CD4-positive, alpha-beta T cell (primary cell): ENCODE measurements around the gene DNAH6. TPM values are rescaled to one million over a fixed set of nuclear protein-coding genes. Genes with fewer than 3 reads are reported as not detected.
"Not testable (repeated sequence)": the region's sequence is repeated elsewhere in the genome, so short reads cannot be mapped to it uniquely, and the experiment has no call there.

ENCODE experiments used
- ATAC-seq: fragments of 200-7000 bp; cut with Tn5 transposase; one replicate; pipeline ENCODE4 v1.10.0; 2022; ENCODE audit warnings: mild to moderate bottlenecking; ENCODE audit not compliant: poor library complexity
- CTCF ChIA-PET: fragments of 350-600 bp; sonication (Branson Sonifier 250); formaldehyde crosslinking; loops from one replicate; lab custom pipeline; 2021; ENCODE audit warnings: antibody characterized with exemption, inconsistent platforms; lab: Charles Lee
- POLR2A ChIA-PET: fragments of 350-600 bp; sonication (Branson Sonifier 250); formaldehyde crosslinking; loops from one replicate; lab custom pipeline; 2021; ENCODE audit warnings: antibody characterized with exemption, inconsistent platforms; lab: Charles Lee
- DNase-seq, 14 experiments: peaks; one replicate each; pipeline ENCODE4 v3.0.0-alpha.2; 2013 to 2020; ENCODE audit warnings: mixed read lengths in 2 of 14
- H3K27ac ChIP-seq, 2 donors: one replicate each; pipeline versions ENCODE4 v1.5.1 to v1.7.0; 2013; ENCODE audit warnings: low read length in 2 of 2, low read depth in 1 of 2, mild to moderate bottlenecking in 1 of 2
- H3K27me3 ChIP-seq, 2 experiments: 1 replicate in 1 of 2; 2 replicates in 1 of 2; pipeline versions ENCODE4 v1.6.1 to v1.7.0; 2013; ENCODE audit warnings: low read length in 2 of 2, control low read depth in 1 of 2, mild to moderate bottlenecking in 1 of 2, moderate library complexity in 1 of 2; ENCODE audit not compliant: insufficient read depth in 2 of 2, control insufficient read depth in 1 of 2
- H3K36me3 ChIP-seq: one replicate; pipeline ENCODE4 v1.6.1; 2013; ENCODE audit warnings: low read length, control low read depth; ENCODE audit not compliant: insufficient read depth
- H3K4me1 ChIP-seq: one replicate; pipeline ENCODE4 v1.6.1; 2013; ENCODE audit warnings: low read length, control low read depth; ENCODE audit not compliant: insufficient read depth
- H3K4me3 ChIP-seq: one replicate; pipeline ENCODE4 v1.5.1; 2013; ENCODE audit warnings: mild to moderate bottlenecking, low read length, moderate library complexity
- H3K9me3 ChIP-seq, 2 experiments: 1 replicate in 1 of 2; 2 replicates in 1 of 2; pipeline versions ENCODE4 v1.6.1 to v1.7.0; 2013; ENCODE audit warnings: low read length in 2 of 2, mild to moderate bottlenecking in 2 of 2, control low read depth in 1 of 2, moderate library complexity in 1 of 2; ENCODE audit not compliant: control insufficient read depth in 1 of 2, insufficient read depth in 1 of 2
- H3K27ac Mint-ChIP-seq: one replicate; pipeline ENCODE4 v1.8.0; 2020; ENCODE audit warnings: mixed read lengths
- H3K27me3 Mint-ChIP-seq: one replicate; pipeline ENCODE4 v1.8.0; 2021; ENCODE audit warnings: mixed read lengths
- H3K36me3 Mint-ChIP-seq: one replicate; pipeline ENCODE4 v1.8.0; 2021; ENCODE audit warnings: low read depth, mixed read lengths
- H3K4me1 Mint-ChIP-seq: one replicate; pipeline ENCODE4 v1.8.0; 2021; ENCODE audit warnings: low read depth, mixed read lengths
- H3K4me3 Mint-ChIP-seq: one replicate; pipeline ENCODE4 v1.8.0; 2020; ENCODE audit warnings: mild to moderate bottlenecking, mixed read lengths
- H3K9me3 Mint-ChIP-seq: one replicate; pipeline ENCODE4 v1.8.0; 2020; ENCODE audit warnings: mixed read lengths
- CTCF ChIP-seq: fragments of 200-600 bp; IDR thresholded peaks from one replicate; pipeline ENCODE4 v1.8.0; 2022; ENCODE audit warnings: antibody characterized with exemption, mild to moderate bottlenecking
- intact Hi-C, 2 experiments: fragments of 100-400 bp; cut with DNase I in 1 of 2; cut with micrococcal nuclease in 1 of 2; formaldehyde crosslinking; loops; one replicate each; pipeline versions ENCODE4 v1.15.1 to v1.9.0; 2023 to 2025; cut with DNase I, micrococcal nuclease
- total RNA-seq, 174 experiments: library from RNA in 2 of 174; stranded (reverse) in 2 of 174; gene quantifications; one replicate each; pipeline ENCODE4 v1.2.3 and lab custom pipeline; 2021 to 2026

The DNAH6 gene
- total RNA-seq, 2 experiments from 2014 or later: 0.59 to 1.2 TPM

- Mint-ChIP-seq H3K27me3 (no peaks in the 10 kb centered on the region), H3K36me3 (peaks cover 92% of the 10 kb centered on the region), H3K9me3 (peaks cover 3% of the 10 kb centered on the region), H3K4me1 (peaks cover 100% of the 10 kb centered on the region), H3K27ac (peak overlapping the region; percentile 94), H3K4me3 (peak overlapping the region; percentile 69)
- no peak for ATAC-seq
- TF ChIP-seq CTCF: no peak
- H3K4me3 ChIP-seq: no peak overlapping the region
- intact Hi-C loops: loop anchor here (5.0 kb wide), 3 partner anchors 120 to 230 kb away; no protein-coding TSS in a partner anchor
- H3K9me3 ChIP-seq: no peaks in the 10 kb centered on the region
- ChIA-PET CTCF (interaction anchor here (0.8 to 1.3 kb wide), 2 partner anchors 20 to 64 kb away, joined by 3 to 6 read pairs; no protein-coding TSS in a partner anchor), POLR2A (interaction anchor here (1.0 to 9.8 kb wide), 11 partner anchors 9 to 364 kb away, joined by 3 to 132 read pairs (median 6); partner anchors contain the start of genes TMSB10 and TRABD2A)
- H3K4me1 ChIP-seq: peaks cover 93% of the 10 kb centered on the region
- peaks cover 19% of the 10 kb centered on the region for H3K36me3 ChIP-seq
- H3K27ac ChIP-seq: peak overlapping the region; percentile 25 to 52
- no peaks in the 10 kb centered on the region for H3K27me3 ChIP-seq
- no peak for DNase-seq
Measured at GRCh38 chr2:84862006-84862405, 345.7 kb downstream of the DNAH6 start.

DNA sequence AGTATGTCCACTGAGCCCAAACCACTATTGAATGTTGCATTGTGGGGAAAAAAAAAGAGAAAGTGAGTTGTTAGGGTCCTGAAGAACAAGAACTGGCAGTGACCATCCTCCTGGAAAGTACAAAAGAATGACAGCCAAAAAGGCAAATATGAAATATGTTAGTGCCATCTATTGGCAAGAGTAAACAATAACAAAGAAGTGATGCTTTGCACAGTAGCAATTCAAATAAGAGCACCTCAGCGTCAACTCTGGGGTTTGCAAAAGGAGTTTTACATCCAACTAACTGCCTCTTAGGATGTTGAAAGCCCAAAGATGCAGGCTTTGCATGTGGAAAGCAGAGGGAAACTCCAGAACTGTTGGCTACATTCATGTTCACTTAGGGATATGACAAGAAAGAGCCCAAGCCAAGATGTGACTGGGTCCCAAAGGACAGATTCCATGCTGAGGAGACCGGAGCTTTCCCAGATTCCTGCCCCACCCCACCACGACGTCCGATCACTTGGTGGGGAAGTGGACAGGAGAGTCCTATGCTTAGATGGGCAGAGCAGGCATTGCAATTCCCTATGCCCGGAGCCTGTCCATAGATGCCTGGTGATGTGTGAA lies 349.0 kb downstream of the DNAH6 start:
- ATAC-seq (peak; percentile 65), DNase-seq (peak in 5 of 14 experiments; percentile 15 to 73 (median 71))
- Mint-ChIP-seq H3K27ac (peak overlapping the region; percentile 94), H3K36me3 (peaks cover 96% of the 10 kb centered on the region), H3K9me3 (no peaks in the 10 kb centered on the region), H3K4me1 (peaks cover 97% of the 10 kb centered on the region), H3K27me3 (no peaks in the 10 kb centered on the region), H3K4me3 (peak overlapping the region; percentile 42)
- ChIA-PET CTCF (interaction anchor here (0.7 to 2.5 kb wide), 6 partner anchors 15 to 350 kb away, joined by 3 to 10 read pairs (median 3); partner anchors contain the start of gene TRABD2A), POLR2A (interaction anchor here (0.7 to 2.0 kb wide), 10 partner anchors 12 to 61 kb away, joined by 3 to 8 read pairs (median 4); partner anchors contain the start of genes TMSB10 and TRABD2A)
- Histone ChIP-seq H3K9me3 (no peaks in the 10 kb centered on the region), H3K36me3 (peaks cover 34% of the 10 kb centered on the region), H3K27ac (peak overlapping the region in 1 of 2 donors; percentile 36), H3K4me1 (peaks cover 70% of the 10 kb centered on the region), H3K4me3 (no peak overlapping the region), H3K27me3 (no peaks in the 10 kb centered on the region)
- intact Hi-C loops: loop anchor here (1.0 to 5.0 kb wide), 5 partner anchors 18 to 371 kb away; partner anchors contain the start of gene DNAH6 (in 1 of the 2)
- TF ChIP-seq CTCF: peak; percentile 75

GRCh38 chr2:84866122-84866521 lies 349.8 kb downstream of the DNAH6 start:
- H3K9me3 Mint-ChIP-seq: no peaks in the 10 kb centered on the region
- H3K4me1 ChIP-seq: peaks cover 69% of the 10 kb centered on the region
- TF ChIP-seq CTCF: no peak
- no peak overlapping the region for H3K4me3 ChIP-seq
- H3K27me3 Mint-ChIP-seq: no peaks in the 10 kb centered on the region
- H3K36me3 ChIP-seq: peaks cover 40% of the 10 kb centered on the region
- H3K4me1 Mint-ChIP-seq: peaks cover 97% of the 10 kb centered on the region
- H3K27ac ChIP-seq: peak overlapping the region in 1 of 2 donors; percentile 22
- intact Hi-C loops: loop anchor here in 1 of 2 experiments (5.0 kb wide), 2 partner anchors 34 to 349 kb away; partner anchors contain the start of gene DNAH6
- no peaks in the 10 kb centered on the region for H3K27me3 ChIP-seq
- DNase-seq (no peak), ATAC-seq (no peak)
- peak overlapping the region; percentile 94 for H3K27ac Mint-ChIP-seq
- peak overlapping the region; percentile 62 for H3K4me3 Mint-ChIP-seq
- no peaks in the 10 kb centered on the region for H3K9me3 ChIP-seq
- ChIA-PET POLR2A (interaction anchor here (1.5 to 2.0 kb wide), 4 partner anchors 20 to 60 kb away, joined by 4 to 8 read pairs (median 4); partner anchors contain the start of gene TMSB10), CTCF (interaction anchor here (1.7 to 2.5 kb wide), 2 partner anchors 16 to 60 kb away, joined by 6 to 10 read pairs; no protein-coding TSS in a partner anchor)
- peaks cover 96% of the 10 kb centered on the region for H3K36me3 Mint-ChIP-seq

GRCh38 chr2:84868327-84868726 lies 352.0 kb downstream of the DNAH6 start:
- H3K9me3 Mint-ChIP-seq, H3K9me3 ChIP-seq, H3K4me3 Mint-ChIP-seq, H3K4me3 ChIP-seq, H3K27me3 ChIP-seq, H3K27ac ChIP-seq, DNase-seq, H3K27me3 Mint-ChIP-seq, ATAC-seq: not testable (repeated sequence)
- ChIA-PET CTCF (interaction anchor here (0.6 to 1.7 kb wide), 3 partner anchors 9 to 384 kb away, joined by 3 to 12 read pairs (median 3); no protein-coding TSS in a partner anchor), POLR2A (interaction anchor here (0.7 to 1.9 kb wide), 4 partner anchors 12 to 58 kb away, joined by 4 to 6 read pairs (median 5); partner anchors contain the start of gene TRABD2A)
- H3K4me1 Mint-ChIP-seq: peaks cover 89% of the 10 kb centered on the region
- peak overlapping the region; percentile 94 for H3K27ac Mint-ChIP-seq
- intact Hi-C loops: loop anchor here in 1 of 2 experiments (5.0 kb wide), 2 partner anchors 36 to 351 kb away; partner anchors contain the start of gene DNAH6
- peaks cover 90% of the 10 kb centered on the region for H3K36me3 Mint-ChIP-seq
- peaks cover 36% of the 10 kb centered on the region for H3K36me3 ChIP-seq
- peaks cover 66% of the 10 kb centered on the region for H3K4me1 ChIP-seq
